ENCODE data around the gene GCH1.

Gene GCH1

GRCh38 chr14:54797986-54798385 lies 104.6 kb downstream of the GCH1 start:
- DNase-seq (ENCODE audit: low spot score) (no peak), ATAC-seq (ENCODE audit: low read depth) (no peak)
- Histone ChIP-seq H3K4me1 (ENCODE audit: insufficient read depth, poor library complexity, severe bottlenecking) (peaks cover 5% of the 10 kb centered on the region), H3K4me3 (ENCODE audit: severe bottlenecking) (no peak overlapping the region), H3K36me3 (ENCODE audit: low read depth) (no peaks in the 10 kb centered on the region), H3K27ac (ENCODE audit: poor library complexity, severe bottlenecking) (no peak overlapping the region), H3K9me3 (ENCODE audit: severe bottlenecking) (no peaks in the 10 kb centered on the region), H3K27me3 (ENCODE audit: insufficient read depth, poor library complexity, severe bottlenecking) (no peaks in the 10 kb centered on the region)
- no peak for TF ChIP-seq CTCF (IDR thresholded peaks at IDR 0.05; ENCODE audit: poor library complexity, severe bottlenecking)

- Histone ChIP-seq H3K4me3 (ENCODE audit: severe bottlenecking) (no peak overlapping the region), H3K27me3 (ENCODE audit: insufficient read depth, poor library complexity, severe bottlenecking) (no peaks in the 10 kb centered on the region), H3K4me1 (ENCODE audit: insufficient read depth, poor library complexity, severe bottlenecking) (peaks cover 5% of the 10 kb centered on the region), H3K27ac (ENCODE audit: poor library complexity, severe bottlenecking) (no peak overlapping the region), H3K9me3 (ENCODE audit: severe bottlenecking) (no peaks in the 10 kb centered on the region), H3K36me3 (ENCODE audit: low read depth) (no peaks in the 10 kb centered on the region)
- DNase-seq (ENCODE audit: low spot score) (no peak), ATAC-seq (ENCODE audit: low read depth) (no peak)
- no peak for TF ChIP-seq CTCF (IDR thresholded peaks at IDR 0.05; ENCODE audit: poor library complexity, severe bottlenecking)
Observed at GRCh38 chr14:54797556-54797955, 105.1 kb downstream of the GCH1 start.

GRCh38 chr14:54796961-54797360 lies 105.7 kb downstream of the GCH1 start:
- ATAC-seq (ENCODE audit: low read depth) = peak; percentile 89
- Histone ChIP-seq H3K4me3 (ENCODE audit: severe bottlenecking) (no peak overlapping the region), H3K36me3 (ENCODE audit: low read depth) (no peaks in the 10 kb centered on the region), H3K27me3 (ENCODE audit: insufficient read depth, poor library complexity, severe bottlenecking) (no peaks in the 10 kb centered on the region), H3K9me3 (ENCODE audit: severe bottlenecking) (no peaks in the 10 kb centered on the region), H3K27ac (ENCODE audit: poor library complexity, severe bottlenecking) (no peak overlapping the region), H3K4me1 (ENCODE audit: insufficient read depth, poor library complexity, severe bottlenecking) (peaks cover 5% of the 10 kb centered on the region)
- TF ChIP-seq CTCF (IDR thresholded peaks at IDR 0.05; ENCODE audit: poor library complexity, severe bottlenecking) = no peak
- no peak for DNase-seq (ENCODE audit: low spot score)

- H3K4me1 ChIP-seq (ENCODE audit: insufficient read depth, poor library complexity, severe bottlenecking) = peaks cover 5% of the 10 kb centered on the region
- TF ChIP-seq CTCF (IDR thresholded peaks at IDR 0.05; ENCODE audit: poor library complexity, severe bottlenecking) = no peak
- H3K36me3 ChIP-seq (ENCODE audit: low read depth) = peaks cover 16% of the 10 kb centered on the region
- no peak for DNase-seq (ENCODE audit: low spot score)
- H3K27ac ChIP-seq (ENCODE audit: poor library complexity, severe bottlenecking) = no peak overlapping the region
- H3K4me3 ChIP-seq (ENCODE audit: severe bottlenecking) = no peak overlapping the region
- no peaks in the 10 kb centered on the region for H3K9me3 ChIP-seq (ENCODE audit: severe bottlenecking)
- no peaks in the 10 kb centered on the region for H3K27me3 ChIP-seq (ENCODE audit: insufficient read depth, poor library complexity, severe bottlenecking)
- ATAC-seq (ENCODE audit: low read depth) = no peak
Observed at GRCh38 chr14:54794796-54795195, 107.8 kb downstream of the GCH1 start.

GRCh38 chr14:54794159-54794558 lies 108.5 kb downstream of the GCH1 start:
- peaks cover 23% of the 10 kb centered on the region for H3K36me3 ChIP-seq (ENCODE audit: low read depth)
- no peaks in the 10 kb centered on the region for H3K27me3 ChIP-seq (ENCODE audit: insufficient read depth, poor library complexity, severe bottlenecking)
- peaks cover 5% of the 10 kb centered on the region for H3K4me1 ChIP-seq (ENCODE audit: insufficient read depth, poor library complexity, severe bottlenecking)
- ATAC-seq (ENCODE audit: low read depth) (no peak), DNase-seq (ENCODE audit: low spot score) (no peak)
- H3K4me3 ChIP-seq (ENCODE audit: severe bottlenecking) = no peak overlapping the region
- TF ChIP-seq CTCF (IDR thresholded peaks at IDR 0.05; ENCODE audit: poor library complexity, severe bottlenecking) = no peak
- H3K27ac ChIP-seq (ENCODE audit: poor library complexity, severe bottlenecking) = no peak overlapping the region
- H3K9me3 ChIP-seq (ENCODE audit: severe bottlenecking) = no peaks in the 10 kb centered on the region
